PC-9 (cell line): ENCODE measurements around the gene ADORA1.

Experiments
- CTCF ChIP-seq: fragments of 200-600 bp; sonication (generic); conservative IDR thresholded peaks from 2 replicates; pipeline ENCODE4 v1.6.1; 2017; ENCODE audit warnings: mixed run types, antibody characterized with exemption, mild to moderate bottlenecking, moderate library complexity
- EZH2 ChIP-seq: fragments of 200-600 bp; sonication (generic); IDR thresholded peaks from 2 replicates; pipeline ENCODE4 v1.8.0; 2017; ENCODE audit warnings: antibody characterized with exemption, low read depth

- TF ChIP-seq CTCF = no peak
- no peak for TF ChIP-seq EZH2
These were observed 49.5 kb downstream of the ADORA1 start for GRCh38 chr1:203177036-203177405.
